ENCODE results near the gene CCNT1. TPM values are rescaled to one million over a fixed set of nuclear protein-coding genes. Genes with fewer than 3 reads are reported as not detected.

CCNT1 gene
- polyA plus RNA-seq, 1 donor from 2014 or later: 28.2 TPM

DNA sequence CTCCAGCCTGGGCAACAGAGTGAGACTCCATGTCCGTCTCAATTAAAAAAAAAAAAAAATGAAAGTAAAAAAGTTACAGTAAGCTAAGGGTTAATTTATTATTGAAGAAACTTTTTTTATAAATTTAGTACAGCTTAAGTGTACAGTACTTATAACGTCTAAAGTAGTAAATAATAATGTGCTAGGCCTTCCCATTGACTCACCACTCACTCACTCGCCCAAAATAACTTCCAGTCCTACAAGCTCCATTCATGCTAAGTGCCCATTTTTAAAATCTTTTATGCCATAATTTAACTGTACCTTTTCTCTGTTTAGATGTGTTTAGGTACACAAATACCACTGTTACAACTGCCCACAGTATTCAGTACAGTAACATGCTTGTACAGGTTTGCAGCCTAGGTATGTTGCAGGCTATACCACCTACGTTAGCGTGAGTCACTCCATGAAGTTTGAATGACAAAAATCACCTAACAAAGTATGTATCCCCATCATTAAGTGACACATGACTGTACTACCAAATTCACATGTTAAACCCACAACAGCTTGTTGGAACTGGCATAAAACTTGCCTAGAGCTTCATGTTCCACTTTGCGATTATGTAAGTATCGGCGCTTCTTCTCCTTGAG, 45.2 kb downstream of the CCNT1 start:
- H4K20me1 ChIP-seq (ENCODE audit: insufficient read depth): peaks cover 5% of the 10 kb centered on the region
- no peaks in the 10 kb centered on the region for H3K27me3 ChIP-seq (ENCODE audit: insufficient read depth, low read depth, low read length)
- no peaks in the 10 kb centered on the region for H3K9me2 ChIP-seq (ENCODE audit: insufficient read depth, low read length)
- H3K4me2 ChIP-seq (ENCODE audit: low read length): no peak overlapping the region
- H3K4me3 ChIP-seq (ENCODE audit: low read length): no peak overlapping the region
- no peaks in the 10 kb centered on the region for H3F3A ChIP-seq (ENCODE audit: insufficient read depth, low read length, poor library complexity, severe bottlenecking)
- no peaks in the 10 kb centered on the region for H3K9me3 ChIP-seq (ENCODE audit: low read length)
- peaks cover 8% of the 10 kb centered on the region for H3K36me3 ChIP-seq (ENCODE audit: insufficient read depth, low read length)
- H3K9ac ChIP-seq (ENCODE audit: low read length): no peak overlapping the region
- H3K27ac ChIP-seq (ENCODE audit: low read length): no peak overlapping the region
- H3K79me2 ChIP-seq (replicated peaks; ENCODE audit: insufficient read depth, low read length): peaks cover 23% of the 10 kb centered on the region
- no peak overlapping the region for H2AFZ ChIP-seq (ENCODE audit: low read depth, low read length)
- no peak for TF ChIP-seq MXI1 (conservative IDR thresholded peaks at IDR 0.05; ENCODE audit: poor library complexity, severe bottlenecking)

DNA sequence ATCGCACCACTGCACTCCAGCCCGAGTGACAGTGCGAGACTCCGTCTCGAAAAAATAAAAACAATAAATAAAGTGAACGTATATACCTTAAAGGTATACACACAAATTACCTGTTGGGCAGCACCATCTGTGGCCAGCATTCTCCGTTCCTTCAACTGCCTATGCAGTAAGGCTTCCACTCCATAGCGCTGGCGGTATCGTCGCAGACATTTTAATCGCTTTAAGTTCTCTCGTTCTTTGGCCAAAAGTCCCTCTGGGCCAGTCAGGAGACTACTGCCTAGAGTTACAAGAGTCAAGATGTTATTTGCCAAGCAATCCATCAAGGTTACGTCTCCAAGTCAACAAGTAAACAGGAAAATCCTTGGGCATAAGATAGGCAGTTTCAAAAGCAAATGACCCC, 47.5 kb downstream of the CCNT1 start:
- Histone ChIP-seq H4K20me1 (ENCODE audit: insufficient read depth) (peaks cover 5% of the 10 kb centered on the region), H3K9me3 (ENCODE audit: low read length) (no peaks in the 10 kb centered on the region), H3K4me3 (ENCODE audit: low read length) (no peak overlapping the region), H3K9me2 (ENCODE audit: insufficient read depth, low read length) (no peaks in the 10 kb centered on the region), H3K4me2 (ENCODE audit: low read length) (no peak overlapping the region), H3K36me3 (ENCODE audit: insufficient read depth, low read length) (peaks cover 12% of the 10 kb centered on the region), H2AFZ (ENCODE audit: low read depth, low read length) (no peak overlapping the region), H3K9ac (ENCODE audit: low read length) (no peak overlapping the region), H3F3A (ENCODE audit: insufficient read depth, low read length, poor library complexity, severe bottlenecking) (no peaks in the 10 kb centered on the region), H3K27me3 (ENCODE audit: insufficient read depth, low read depth, low read length) (no peaks in the 10 kb centered on the region), H3K79me2 (replicated peaks; ENCODE audit: insufficient read depth, low read length) (peaks cover 2% of the 10 kb centered on the region), H3K27ac (ENCODE audit: low read length) (no peak overlapping the region)
- TF ChIP-seq EZH2 (IDR thresholded peaks at IDR 0.05; ENCODE audit: borderline replicate concordance, insufficient read depth, low read length, poor library complexity, severe bottlenecking) (no peak), TAF1 (IDR thresholded peaks at IDR 0.05; ENCODE audit: low read depth) (no peak), RAD21 (conservative IDR thresholded peaks at IDR 0.05) (no peak), SMC3 (conservative IDR thresholded peaks at IDR 0.05; ENCODE audit: poor library complexity) (no peak), MXI1 (conservative IDR thresholded peaks at IDR 0.05; ENCODE audit: poor library complexity, severe bottlenecking) (no peak), POLR2AphosphoS5 (IDR thresholded peaks at IDR 0.05) (no peak), EP300 (conservative IDR thresholded peaks at IDR 0.05; ENCODE audit: poor library complexity, severe bottlenecking) (no peak)
- TF ChIP-seq, protein P1, sequence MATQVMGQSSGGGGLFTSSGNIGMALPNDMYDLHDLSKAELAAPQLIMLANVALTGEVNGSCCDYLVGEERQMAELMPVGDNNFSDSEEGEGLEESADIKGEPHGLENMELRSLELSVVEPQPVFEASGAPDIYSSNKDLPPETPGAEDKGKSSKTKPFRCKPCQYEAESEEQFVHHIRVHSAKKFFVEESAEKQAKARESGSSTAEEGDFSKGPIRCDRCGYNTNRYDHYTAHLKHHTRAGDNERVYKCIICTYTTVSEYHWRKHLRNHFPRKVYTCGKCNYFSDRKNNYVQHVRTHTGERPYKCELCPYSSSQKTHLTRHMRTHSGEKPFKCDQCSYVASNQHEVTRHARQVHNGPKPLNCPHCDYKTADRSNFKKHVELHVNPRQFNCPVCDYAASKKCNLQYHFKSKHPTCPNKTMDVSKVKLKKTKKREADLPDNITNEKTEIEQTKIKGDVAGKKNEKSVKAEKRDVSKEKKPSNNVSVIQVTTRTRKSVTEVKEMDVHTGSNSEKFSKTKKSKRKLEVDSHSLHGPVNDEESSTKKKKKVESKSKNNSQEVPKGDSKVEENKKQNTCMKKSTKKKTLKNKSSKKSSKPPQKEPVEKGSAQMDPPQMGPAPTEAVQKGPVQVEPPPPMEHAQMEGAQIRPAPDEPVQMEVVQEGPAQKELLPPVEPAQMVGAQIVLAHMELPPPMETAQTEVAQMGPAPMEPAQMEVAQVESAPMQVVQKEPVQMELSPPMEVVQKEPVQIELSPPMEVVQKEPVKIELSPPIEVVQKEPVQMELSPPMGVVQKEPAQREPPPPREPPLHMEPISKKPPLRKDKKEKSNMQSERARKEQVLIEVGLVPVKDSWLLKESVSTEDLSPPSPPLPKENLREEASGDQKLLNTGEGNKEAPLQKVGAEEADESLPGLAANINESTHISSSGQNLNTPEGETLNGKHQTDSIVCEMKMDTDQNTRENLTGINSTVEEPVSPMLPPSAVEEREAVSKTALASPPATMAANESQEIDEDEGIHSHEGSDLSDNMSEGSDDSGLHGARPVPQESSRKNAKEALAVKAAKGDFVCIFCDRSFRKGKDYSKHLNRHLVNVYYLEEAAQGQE (IDR thresholded peaks at IDR 0.05; ENCODE audit: borderline replicate concordance): no peak
- TF ChIP-seq, protein P2, sequence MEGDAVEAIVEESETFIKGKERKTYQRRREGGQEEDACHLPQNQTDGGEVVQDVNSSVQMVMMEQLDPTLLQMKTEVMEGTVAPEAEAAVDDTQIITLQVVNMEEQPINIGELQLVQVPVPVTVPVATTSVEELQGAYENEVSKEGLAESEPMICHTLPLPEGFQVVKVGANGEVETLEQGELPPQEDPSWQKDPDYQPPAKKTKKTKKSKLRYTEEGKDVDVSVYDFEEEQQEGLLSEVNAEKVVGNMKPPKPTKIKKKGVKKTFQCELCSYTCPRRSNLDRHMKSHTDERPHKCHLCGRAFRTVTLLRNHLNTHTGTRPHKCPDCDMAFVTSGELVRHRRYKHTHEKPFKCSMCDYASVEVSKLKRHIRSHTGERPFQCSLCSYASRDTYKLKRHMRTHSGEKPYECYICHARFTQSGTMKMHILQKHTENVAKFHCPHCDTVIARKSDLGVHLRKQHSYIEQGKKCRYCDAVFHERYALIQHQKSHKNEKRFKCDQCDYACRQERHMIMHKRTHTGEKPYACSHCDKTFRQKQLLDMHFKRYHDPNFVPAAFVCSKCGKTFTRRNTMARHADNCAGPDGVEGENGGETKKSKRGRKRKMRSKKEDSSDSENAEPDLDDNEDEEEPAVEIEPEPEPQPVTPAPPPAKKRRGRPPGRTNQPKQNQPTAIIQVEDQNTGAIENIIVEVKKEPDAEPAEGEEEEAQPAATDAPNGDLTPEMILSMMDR (IDR thresholded peaks at IDR 0.05; ENCODE audit: poor library complexity, severe bottlenecking): no peak
